GM21367 (cell line): ENCODE measurements around the gene RNF13.
"Not testable (repeated sequence)": the region's sequence is repeated elsewhere in the genome, so short reads cannot be mapped to it uniquely, and the experiment has no call there.

Experiments
- ATAC-seq: cut with Tn5 transposase; IDR thresholded peaks from one replicate; pipeline ENCODE4 v1.9.1; 2021; ENCODE audit not compliant: unreplicated experiment

The RNF13 gene

DNA sequence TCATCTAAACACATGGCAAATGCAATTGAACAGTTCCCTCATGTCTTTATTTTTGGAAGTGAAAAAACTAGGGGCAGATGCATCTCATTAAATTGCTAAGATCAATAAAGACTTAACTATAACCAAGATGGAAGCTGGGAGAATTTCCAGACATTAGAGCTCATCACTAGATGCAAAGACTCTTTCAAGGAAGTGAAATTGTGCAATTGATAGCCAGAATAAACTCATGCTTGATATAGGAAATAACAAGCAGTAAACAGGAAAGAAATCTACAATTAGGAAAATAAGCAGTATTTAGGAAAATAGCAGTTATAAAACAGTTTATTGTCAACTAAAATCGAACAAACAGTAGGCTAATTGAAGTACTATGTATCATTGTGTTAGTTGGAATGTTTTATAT lies 11.8 kb upstream of the RNF13 start:
- no peak for ATAC-seq

DNA sequence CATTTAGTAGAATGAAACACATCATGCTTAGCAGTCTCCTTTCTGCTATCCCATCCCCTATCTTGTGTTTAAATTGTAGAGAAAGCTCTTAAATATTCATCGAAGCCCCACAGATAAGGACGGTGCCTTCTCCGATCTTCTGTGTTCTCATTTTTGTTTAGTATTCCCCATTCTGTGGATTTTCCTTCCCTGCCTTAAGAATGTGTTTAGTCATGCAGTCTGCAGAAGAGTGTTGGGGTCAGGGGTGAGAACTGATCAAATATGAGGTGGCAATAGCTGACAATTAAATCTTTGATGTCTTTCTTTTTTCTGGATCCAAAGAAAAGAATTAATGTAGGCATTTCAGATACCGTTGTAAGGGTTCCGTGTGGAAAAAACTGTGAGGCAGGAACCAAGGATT lies 11.4 kb upstream of the RNF13 start:
- no peak for ATAC-seq

DNA sequence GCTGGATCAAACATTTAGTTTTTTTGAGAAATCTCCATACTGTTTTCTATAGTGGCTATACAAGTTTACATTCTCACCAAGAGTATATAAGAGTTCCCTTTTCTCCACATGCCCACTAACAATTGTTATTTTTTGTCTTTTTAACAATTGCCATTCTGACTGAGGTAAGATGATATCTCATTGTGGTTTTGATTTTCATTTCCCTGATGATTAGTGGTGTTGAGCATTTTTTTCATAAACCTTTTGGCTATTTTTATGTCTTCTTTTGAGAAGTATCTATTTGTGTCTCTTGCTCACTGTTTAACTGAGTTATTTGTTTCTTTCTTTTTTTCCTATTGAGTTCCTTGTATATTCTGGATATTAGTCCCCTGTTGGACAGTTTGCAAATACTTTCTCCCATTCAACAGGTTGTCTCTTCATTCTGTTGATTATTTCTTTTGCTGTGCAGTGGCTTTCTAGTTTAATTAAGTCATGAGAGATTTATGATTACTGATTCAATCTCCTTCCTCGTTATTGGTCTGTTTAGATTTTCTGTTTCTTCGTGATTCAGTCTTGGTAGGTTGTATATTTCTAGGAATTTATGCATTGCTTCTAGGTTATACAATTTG lies 6.7 kb upstream of the RNF13 start:
- ATAC-seq = no peak

DNA sequence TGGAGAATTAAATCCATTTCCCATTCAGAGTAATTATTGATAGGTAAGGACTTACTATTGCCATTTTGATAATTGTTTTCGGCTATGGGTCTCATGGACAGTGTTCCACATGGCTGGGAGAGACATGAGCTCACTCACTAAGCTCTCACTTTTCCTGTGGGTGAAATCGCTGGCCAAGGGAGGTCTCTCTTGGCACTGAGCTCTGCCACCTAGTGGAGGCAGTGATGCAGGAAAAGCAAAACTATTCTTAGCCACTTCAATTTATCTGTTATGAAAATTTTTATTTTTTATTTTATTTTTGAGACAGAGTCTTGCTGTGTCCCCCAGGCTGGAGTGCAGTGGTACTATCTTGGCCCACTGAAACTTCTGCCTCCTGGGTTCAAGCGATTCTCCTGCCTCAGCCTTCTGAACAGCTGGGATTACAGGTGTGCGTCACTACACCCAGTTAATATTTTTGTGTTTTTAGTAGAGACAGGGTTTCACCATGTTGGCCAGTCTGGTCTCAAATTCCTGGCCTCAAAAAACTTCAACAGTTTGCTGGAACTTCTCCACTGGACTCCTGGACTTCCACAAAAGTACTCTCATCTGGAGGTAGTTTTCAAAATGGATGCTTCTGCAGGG lies 4.7 kb upstream of the RNF13 start:
- no peak for ATAC-seq

DNA sequence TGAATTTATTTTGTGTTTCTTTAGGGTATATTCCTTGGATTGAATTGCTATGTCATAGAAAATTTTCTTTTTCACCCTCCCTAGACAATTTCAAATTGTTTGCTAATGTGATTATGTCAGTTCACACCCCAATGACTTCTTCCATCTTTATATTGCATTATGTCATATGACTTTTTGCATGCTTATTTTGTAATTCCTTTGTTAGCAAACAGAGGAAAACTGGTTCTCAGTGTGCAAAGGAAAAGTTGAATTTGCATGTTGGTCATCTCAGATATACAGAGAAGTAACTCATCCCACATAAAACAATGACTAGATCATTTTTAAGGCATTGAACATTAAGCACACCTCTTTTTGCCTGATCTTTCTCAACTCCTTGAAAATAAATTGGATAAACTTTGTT lies 3.3 kb upstream of the RNF13 start:
- no peak for ATAC-seq

DNA sequence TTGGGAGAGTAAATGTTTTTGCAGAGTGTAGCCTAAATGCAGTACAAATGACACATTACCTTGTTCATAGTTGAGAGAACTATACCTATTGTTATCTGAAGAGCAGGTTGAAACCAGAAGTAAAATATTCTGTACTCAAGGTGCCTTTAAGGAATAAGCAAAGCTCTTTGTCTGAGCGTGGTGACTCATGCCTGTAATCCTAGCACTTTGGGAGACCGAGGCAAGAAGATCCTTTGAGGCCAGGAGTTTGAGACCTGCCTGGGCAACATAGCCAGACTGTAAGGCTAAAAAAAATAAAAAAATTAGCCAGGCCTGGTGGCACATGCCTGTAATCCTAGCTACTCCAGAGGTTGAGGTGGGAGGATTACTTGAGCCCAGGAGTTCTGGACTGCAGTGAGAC lies 2.2 kb upstream of the RNF13 start:
- ATAC-seq = no peak

DNA sequence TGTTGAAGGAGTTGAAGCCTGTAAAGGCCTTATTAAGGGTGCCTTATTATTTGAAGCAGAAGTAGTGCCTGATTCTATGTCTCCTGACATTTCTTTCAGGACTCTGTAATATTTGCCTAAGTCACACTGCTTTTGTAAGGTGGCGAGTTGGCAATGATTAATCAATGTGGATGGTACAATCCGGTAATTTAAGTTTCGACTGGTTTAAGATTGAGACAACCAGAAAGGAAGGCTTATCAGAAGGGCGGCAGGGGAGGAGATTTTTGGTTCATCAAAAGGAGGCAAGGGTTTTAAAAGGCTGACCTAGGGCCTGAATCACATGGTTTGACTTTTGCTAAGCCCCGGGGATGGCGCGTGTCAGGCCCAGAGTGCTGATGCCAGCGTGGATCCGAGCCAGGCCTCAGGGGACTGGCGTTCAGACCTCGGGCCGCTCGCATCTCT lies 830 bp upstream of the RNF13 start:
- no peak for ATAC-seq

DNA sequence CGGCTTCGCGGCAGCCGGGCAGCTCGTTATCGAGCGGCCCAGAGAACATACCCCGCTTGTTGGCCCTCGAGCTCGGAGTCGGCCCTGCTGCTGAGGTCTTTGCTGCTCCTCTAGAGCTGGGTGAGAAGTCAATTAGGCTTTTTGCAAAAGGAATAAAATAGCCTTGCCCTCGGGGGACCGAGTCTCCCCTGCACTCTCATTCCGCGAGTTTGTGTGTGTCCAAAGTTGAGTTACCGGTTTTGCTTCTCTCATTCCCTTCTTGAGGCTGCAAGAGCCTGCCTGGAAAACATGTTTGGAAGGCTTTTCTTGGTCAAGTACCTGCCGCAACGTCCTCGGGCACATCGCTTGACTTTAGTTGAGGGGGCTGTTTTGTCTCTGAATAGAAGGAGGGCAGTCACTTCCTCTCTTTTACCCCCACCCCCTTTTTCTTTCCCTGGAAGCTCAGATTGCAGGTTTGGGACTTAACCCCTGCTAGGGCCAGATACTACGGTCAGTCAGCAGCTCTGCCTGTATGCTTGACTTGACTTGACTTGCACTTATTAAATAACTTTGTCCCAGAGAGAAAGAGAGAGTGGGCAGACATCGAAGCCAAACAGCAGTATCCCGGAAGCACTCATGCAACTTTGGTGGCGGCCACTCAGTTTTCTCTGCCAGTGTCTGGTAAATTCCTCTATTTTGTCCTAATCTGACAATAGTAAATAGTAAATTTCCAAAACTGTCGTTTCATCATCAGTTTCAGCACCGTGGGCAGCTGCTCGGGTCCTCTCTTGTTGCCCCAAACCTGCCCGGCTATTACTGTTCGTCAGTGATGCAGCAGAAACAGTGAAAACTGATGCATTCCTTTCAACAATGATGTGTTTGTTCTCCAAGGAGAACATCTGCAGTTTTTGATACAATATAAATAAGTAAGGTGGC lies 609 bp downstream of the RNF13 start:
- ATAC-seq = peak; percentile 7

DNA sequence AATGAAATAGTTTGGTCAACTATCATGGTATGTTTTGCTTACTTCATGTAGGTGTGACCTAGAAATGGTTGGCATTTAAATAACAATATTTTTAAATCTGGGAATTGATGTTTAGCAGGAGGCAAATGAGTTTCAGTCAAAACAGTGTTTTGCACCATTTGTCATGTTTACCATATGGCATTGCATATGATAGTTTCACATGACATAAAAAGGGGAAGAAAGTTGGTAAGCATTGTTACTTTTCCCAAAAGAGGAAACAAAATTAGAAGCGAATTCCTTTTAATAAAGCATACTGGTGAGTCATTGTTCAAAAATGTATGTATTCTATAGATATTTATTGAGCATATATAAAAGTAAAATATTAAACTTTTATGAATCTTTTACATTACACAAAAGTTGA lies 2.3 kb downstream of the RNF13 start:
- no peak for ATAC-seq

DNA sequence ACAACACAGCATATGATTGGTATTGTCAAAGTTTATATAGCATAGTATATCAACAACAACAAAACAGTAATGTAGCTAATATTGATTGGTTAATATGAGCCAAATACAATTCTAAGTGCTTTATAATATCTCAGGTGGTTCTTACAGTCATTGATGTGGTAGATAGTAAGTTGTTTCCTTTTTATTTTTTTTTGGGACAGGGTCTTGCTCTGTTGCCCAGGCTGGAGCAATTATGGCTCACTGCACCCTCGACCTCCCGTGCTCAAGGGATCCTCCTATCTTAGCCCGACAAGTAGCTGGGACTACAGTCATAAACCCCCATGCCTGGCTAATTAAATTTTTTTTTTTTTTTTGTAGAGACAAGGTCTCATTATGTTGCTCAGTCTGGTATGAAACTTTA lies 2.7 kb downstream of the RNF13 start:
- no peak for ATAC-seq

DNA sequence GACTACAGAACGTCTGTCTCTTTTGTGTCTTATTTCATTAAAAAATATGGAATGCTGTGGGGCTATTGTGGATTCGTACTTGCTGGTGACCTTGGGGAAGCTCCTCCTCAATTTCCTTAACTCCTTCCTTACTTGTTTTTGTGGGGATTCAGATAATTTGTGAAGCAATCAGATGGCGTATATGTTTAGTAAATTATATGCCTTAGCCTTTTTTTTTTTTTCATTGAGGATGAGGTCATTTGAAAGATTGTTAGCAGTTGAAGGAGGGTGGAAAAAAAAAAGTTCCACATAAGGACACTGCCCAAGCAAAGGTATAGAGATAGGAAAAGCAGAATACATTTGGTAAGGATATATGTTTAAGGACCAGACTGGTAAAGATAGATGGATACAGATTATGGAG lies 3.3 kb downstream of the RNF13 start:
- ATAC-seq = no peak

DNA sequence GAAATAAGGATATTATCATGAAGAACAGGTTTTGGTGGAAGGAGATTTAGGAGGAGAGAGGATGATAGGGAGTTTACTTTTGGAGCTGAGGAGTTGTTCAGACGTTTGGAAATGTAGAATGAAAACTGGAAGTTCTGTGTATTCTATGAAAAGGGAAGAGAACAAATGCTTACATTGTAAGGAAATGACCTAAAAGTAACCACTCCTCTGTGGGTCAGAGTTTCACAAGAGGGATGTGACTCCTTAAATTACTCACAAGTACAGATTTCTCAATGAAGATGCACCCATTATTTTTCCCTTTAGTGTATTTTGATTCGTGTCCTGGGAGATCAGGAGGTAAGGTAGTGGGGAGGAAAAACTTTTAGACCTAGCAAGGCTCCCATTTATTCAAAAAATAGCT lies 4.0 kb downstream of the RNF13 start:
- ATAC-seq = no peak

DNA sequence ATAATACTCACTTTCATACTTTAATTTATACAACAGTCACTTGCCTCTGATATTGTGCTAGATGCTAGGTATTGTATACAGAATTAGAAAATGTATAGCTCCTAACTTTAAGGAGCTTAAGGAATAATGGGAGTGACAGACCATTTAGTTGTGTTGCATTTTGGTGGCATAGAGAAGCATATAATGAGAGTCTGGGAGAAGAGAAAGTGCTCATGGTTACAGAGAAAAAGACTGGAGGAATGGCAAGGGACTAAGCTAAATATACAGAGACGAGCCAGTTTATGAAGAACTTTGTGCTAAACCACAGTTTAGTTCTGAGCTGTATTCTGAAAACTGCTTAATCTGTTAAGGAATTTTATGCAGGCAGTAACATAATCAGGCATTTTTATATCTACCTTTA lies 6.4 kb downstream of the RNF13 start:
- no peak for ATAC-seq

DNA sequence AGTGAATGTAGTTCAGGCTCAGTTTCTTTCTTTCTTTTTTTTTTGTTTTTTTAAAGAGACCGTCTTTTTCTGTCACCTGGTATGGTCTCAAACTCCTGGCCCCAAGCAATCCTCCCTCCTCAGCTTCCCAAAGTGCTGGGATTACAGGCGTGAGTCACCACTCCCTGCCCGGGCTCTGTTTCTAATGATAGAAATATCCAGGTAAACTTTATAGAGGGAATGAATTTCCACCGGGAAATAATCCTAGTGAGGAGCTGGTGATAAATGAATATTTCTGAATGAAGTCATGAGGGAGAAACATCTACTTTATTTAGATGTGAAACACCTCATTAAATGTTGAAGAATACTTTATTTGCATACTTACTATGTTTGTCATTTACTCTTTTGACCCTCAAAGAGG lies 7.2 kb downstream of the RNF13 start:
- ATAC-seq = no peak

DNA sequence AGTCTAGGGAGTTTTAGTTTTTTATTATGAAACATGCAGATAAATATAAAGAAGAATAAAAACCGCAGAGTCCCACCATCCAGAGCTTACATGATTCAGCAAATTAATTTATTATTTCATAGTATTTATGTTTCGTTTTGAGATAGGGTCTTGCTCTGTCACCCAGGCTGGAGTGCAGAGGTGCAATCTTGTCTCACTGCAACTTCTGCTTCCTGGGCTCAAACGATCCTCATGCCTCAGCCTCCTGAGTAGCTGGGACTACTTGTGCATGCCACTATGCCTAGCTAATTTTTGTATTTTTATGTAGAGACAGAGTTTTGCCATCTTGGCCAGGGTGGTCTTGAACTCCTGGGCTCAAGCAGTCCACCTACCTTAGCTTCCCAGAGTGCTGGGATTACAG lies 13.6 kb downstream of the RNF13 start:
- ATAC-seq = no peak

DNA sequence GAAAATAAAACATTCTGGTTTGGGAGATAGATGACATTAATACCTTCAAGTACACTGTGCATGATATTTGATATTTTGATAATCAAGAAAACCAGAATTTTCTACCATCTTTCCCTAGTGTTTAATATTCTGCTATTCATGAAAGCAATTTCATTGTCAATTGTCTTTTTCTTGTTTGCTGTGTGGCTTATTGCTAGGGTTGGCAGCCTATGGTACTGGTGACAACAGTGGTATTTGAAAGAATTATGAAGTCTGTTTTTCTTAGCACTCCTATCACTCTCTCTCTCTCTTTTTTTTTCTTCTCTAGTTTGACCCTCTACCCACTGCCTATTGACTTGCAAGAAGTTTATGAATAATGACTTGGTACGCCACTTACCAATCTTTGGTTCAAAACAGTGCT lies 15.4 kb downstream of the RNF13 start:
- ATAC-seq = no peak

DNA sequence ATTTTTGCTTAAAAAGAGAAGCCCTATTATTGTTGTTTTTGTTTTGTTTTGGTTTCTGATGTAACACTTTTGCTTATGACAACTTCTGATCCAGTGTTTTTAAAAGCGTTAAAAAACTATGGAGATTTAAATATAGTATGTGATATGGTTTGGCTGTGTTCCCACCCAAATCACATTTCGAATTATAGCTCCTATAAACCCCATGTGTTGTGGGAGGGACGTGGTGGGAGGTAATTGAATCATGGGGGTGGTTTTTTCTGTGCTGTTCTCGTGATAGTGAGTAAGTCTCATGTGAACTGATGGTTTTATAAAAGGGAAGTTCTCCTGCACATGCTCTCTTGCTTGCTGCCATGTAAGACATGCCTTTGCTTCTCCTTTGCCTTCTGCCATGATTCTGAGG lies 16.6 kb downstream of the RNF13 start:
- not testable (repeated sequence) for ATAC-seq

DNA sequence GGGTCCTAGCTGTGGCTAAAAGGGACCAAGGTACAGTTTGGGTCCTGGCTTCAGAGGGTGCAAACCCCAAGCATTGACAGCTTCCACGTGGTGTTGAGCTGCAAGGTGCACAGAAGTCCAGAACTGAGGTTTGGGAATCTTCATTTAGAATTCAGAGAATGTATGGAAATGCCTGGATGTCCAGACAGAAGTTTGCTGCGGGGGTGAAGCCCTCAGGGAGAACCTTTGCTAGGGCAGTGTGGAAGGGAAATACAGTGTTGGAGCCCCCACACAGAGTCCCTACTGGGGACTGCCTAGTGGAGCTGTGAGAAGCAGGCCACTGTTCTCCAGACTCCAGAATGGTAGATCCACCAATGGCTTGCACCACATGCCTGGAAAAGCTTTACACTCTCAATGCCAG lies 17.9 kb downstream of the RNF13 start:
- ATAC-seq = no peak

DNA sequence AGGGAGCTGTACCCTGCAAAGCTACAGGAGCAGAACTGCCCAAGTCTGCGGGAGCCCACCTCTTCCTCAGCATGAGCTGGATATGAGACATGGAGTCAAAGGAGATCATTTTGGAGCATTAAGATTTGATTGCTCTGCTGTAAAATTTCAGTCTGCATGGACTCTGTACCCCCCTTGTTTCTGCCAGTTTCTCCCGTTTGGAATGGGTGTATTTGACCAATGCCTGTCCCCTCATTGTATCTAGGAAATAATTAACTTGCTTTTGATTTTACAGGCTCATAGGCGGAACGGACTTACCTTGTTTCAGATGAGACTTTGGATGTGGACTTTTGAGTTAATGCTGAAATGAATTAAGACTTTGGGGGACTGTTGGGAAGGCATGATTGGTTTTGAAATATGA lies 18.3 kb downstream of the RNF13 start:
- no peak for ATAC-seq

DNA sequence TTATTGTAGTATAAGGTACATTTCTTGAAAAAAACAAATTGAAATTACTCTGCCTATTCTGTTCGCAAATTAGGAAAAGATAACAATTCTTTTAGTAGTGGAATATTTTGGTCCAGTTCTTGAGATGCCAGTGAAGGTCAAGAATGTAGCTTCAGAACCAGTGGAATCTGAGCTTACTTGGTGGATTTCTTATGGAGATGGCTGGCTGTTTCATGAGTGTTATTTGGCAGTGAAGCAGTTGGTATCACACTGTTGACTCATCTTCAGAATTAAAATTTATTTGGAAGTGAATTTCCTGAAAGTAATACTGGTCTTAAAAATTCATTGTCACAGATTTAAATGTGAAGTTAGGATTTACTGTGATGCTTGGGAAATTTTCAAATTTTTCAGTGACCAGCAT lies 19.1 kb downstream of the RNF13 start:
- ATAC-seq = no peak

DNA sequence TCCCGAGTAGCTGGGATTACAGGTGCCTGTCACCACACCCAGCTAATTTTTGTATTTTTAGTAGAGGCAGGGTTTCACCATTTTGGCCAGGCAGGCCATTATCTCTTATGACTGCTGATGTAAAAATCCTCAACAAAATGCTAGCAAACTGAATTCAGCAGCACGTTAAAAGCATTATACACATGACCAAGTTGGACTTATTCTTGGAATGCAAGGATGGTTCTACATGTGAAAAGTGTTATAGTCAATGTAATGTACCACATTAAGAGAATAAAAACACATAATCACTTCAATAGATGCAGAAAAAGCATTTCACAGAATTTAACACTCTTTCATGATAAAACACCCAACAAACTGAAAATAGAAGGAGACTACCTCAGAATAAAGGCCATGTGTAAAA lies 20.2 kb downstream of the RNF13 start:
- ATAC-seq = no peak

DNA sequence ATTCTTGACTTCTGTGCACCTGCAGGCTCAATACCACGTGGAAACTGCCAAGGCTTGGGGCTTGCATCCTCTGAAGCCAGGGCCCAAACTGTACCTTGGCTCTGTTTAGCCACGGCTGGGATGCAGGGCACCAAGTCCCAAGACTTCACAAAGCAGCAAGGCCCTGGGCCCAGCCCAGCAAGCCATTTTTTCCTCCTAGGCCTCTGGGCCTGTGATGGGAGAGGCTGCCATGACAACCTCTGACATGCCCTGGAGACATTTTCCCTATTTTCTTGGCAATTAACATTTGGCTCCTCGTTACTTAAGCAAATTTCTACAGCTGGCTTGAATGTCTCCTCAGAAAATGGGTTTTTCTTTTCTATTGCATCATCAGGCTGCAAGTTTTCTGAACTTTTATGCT lies 25.5 kb downstream of the RNF13 start:
- not testable (repeated sequence) for ATAC-seq
